ENCODE measurements around the gene ASB18.

The ASB18 gene

DNA sequence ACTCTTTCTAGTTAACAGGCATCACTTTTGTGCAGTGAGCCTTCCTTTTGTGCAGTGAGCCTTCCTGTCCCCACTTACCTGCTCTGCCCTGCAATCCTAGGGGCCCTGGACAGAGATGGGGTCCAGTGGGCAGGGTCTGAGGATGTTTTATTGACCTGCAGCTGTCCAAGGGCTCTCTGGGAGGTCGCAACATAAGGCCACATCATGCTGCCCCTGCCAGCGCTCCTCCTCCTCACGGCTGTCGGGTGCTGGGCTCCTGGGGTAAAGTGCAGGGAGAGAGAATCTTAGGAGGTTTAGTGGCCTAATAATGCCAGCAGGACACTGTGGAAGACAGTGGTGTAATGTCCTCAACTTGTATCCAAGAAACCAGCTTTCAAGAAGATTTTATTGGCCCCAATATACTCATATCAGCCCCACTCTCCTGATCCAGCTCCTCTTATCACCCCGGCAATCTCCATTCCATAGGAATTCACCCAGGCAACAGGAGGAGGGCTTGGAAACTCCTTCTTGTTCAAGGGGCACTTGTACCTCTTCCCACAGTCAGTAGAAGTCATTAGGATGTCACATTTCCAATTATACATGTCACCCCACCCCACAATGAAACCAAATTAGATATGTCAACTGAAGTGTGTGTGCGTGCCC is 41.9 kb upstream of the ASB18 start:
- no peak overlapping the region for H3K9ac ChIP-seq (ENCODE audit: low read length)
- no peaks in the 10 kb centered on the region for H3K9me2 ChIP-seq (replicated peaks; ENCODE audit: insufficient read depth, low read length)
- no peaks in the 10 kb centered on the region for H3K4me1 ChIP-seq (ENCODE audit: low read length)
- H3F3A ChIP-seq (ENCODE audit: insufficient read depth, low read length) = no peaks in the 10 kb centered on the region
- H3K27me3 ChIP-seq (replicated peaks; ENCODE audit: insufficient read depth, low read length) = no peaks in the 10 kb centered on the region
- H3K4me2 ChIP-seq (ENCODE audit: low read depth, low read length) = no peak overlapping the region
- no peaks in the 10 kb centered on the region for H3K9me3 ChIP-seq (replicated peaks; ENCODE audit: insufficient read depth, low read length)
- no peak overlapping the region for H3K27ac ChIP-seq (ENCODE audit: low read length)
- no peak overlapping the region for H3K4me3 ChIP-seq (ENCODE audit: low read length)
- no peaks in the 10 kb centered on the region for H3K79me2 ChIP-seq (ENCODE audit: low read length)
- H4K20me1 ChIP-seq (ENCODE audit: insufficient read depth, low read length) = no peaks in the 10 kb centered on the region
- no peak overlapping the region for H2AFZ ChIP-seq (ENCODE audit: low read length)
- no peaks in the 10 kb centered on the region for H3K36me3 ChIP-seq (replicated peaks; ENCODE audit: insufficient read depth, low read length)
- TF ChIP-seq CTCF (IDR thresholded peaks at IDR 0.05; ENCODE audit: low read length) (no peak), EZH2 (optimal IDR thresholded peaks at IDR 0.05; ENCODE audit: low read depth, low read length) (no peak), EZH2phosphoT487 (IDR thresholded peaks at IDR 0.05; ENCODE audit: low read length) (no peak)
- no peak for DNase-seq

DNA sequence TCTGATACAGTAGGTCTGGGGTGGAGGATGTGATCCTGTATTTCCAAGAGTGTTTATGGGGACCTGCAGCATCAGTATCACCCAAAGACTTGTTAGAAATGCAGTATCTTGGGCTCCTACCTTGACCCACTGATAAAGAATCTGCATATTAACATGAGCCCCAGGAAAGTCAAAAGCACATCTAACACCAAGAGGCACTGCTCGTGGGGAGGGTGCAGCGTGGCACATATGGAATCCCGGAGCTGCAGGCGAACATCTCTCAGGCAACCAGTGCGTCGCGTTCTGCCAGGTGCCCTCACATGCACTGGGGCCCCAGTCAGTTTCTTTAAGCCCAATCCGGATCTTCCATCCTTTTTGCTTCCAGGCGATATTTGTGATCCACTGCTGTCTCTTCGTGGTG is 41.3 kb upstream of the ASB18 start:
- no peak overlapping the region for H3K27ac ChIP-seq (ENCODE audit: low read length)
- no peaks in the 10 kb centered on the region for H3K4me1 ChIP-seq (ENCODE audit: low read length)
- no peaks in the 10 kb centered on the region for H3F3A ChIP-seq (ENCODE audit: insufficient read depth, low read length)
- no peak for TF ChIP-seq EZH2 (optimal IDR thresholded peaks at IDR 0.05; ENCODE audit: low read depth, low read length)
- no peak for TF ChIP-seq CTCF (IDR thresholded peaks at IDR 0.05; ENCODE audit: low read length)
- TF ChIP-seq EZH2phosphoT487 (IDR thresholded peaks at IDR 0.05; ENCODE audit: low read length) = no peak
- H3K4me3 ChIP-seq (ENCODE audit: low read length) = no peak overlapping the region
- no peaks in the 10 kb centered on the region for H3K79me2 ChIP-seq (ENCODE audit: low read length)
- no peak for DNase-seq
- no peak overlapping the region for H3K4me2 ChIP-seq (ENCODE audit: low read depth, low read length)
- no peaks in the 10 kb centered on the region for H3K9me3 ChIP-seq (replicated peaks; ENCODE audit: insufficient read depth, low read length)
- no peaks in the 10 kb centered on the region for H3K36me3 ChIP-seq (replicated peaks; ENCODE audit: insufficient read depth, low read length)
- H3K9ac ChIP-seq (ENCODE audit: low read length) = no peak overlapping the region
- no peaks in the 10 kb centered on the region for H3K27me3 ChIP-seq (replicated peaks; ENCODE audit: insufficient read depth, low read length)
- no peaks in the 10 kb centered on the region for H4K20me1 ChIP-seq (ENCODE audit: insufficient read depth, low read length)
- no peak overlapping the region for H2AFZ ChIP-seq (ENCODE audit: low read length)
- H3K9me2 ChIP-seq (replicated peaks; ENCODE audit: insufficient read depth, low read length) = no peaks in the 10 kb centered on the region

DNA sequence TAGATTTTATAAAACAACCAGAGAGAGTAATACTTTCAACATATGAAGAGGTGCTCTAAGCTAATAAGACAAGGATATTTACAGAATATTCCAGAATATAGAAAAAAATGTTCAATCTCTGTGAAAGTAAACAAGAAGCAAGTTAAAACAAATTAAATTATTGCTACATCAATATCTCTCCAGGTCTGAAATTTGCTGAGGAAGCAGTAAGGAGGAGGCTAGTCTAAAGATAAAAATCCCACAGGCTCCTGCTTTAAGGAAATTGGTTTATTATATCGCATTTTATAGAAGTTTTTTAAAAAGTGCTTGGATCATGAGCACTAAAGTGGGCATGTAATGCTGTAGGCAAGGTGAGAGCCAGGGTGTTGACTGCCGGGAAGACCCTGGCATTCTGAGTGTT is 39.7 kb upstream of the ASB18 start:
- Histone ChIP-seq H3F3A (ENCODE audit: insufficient read depth, low read length) (no peaks in the 10 kb centered on the region), H3K9me2 (replicated peaks; ENCODE audit: insufficient read depth, low read length) (no peaks in the 10 kb centered on the region), H3K36me3 (replicated peaks; ENCODE audit: insufficient read depth, low read length) (no peaks in the 10 kb centered on the region), H3K9me3 (replicated peaks; ENCODE audit: insufficient read depth, low read length) (no peaks in the 10 kb centered on the region), H3K79me2 (ENCODE audit: low read length) (no peaks in the 10 kb centered on the region), H3K27me3 (replicated peaks; ENCODE audit: insufficient read depth, low read length) (no peaks in the 10 kb centered on the region), H3K27ac (ENCODE audit: low read length) (no peak overlapping the region), H3K4me3 (ENCODE audit: low read length) (no peak overlapping the region), H2AFZ (ENCODE audit: low read length) (no peak overlapping the region), H4K20me1 (ENCODE audit: insufficient read depth, low read length) (no peaks in the 10 kb centered on the region), H3K4me2 (ENCODE audit: low read depth, low read length) (no peak overlapping the region), H3K4me1 (ENCODE audit: low read length) (no peaks in the 10 kb centered on the region), H3K9ac (ENCODE audit: low read length) (no peak overlapping the region)
- DNase-seq = no peak
- TF ChIP-seq EZH2phosphoT487 (IDR thresholded peaks at IDR 0.05; ENCODE audit: low read length) = no peak

DNA sequence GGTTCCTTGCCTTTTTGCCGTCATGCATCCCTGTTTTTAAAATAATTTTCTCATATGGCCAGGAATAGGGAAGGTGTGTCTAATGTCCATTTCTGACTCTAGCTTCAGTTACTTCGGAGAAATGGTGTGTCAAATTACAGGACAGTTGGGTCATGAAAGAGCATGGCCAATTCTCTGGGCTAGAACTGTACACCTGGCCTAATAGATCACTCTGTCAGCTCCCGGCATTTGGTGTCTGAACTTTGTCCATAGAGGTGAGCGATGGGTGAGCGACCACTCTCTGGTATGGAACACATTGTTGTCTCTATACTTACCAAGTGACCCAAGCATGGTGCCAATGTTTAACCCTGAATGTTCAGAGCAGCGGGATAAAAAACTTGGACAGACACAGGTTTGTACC is 38.3 kb upstream of the ASB18 start:
- no peak overlapping the region for H3K9ac ChIP-seq (ENCODE audit: low read length)
- no peak overlapping the region for H2AFZ ChIP-seq (ENCODE audit: low read length)
- H3K4me3 ChIP-seq (ENCODE audit: low read length) = no peak overlapping the region
- no peak overlapping the region for H3K4me2 ChIP-seq (ENCODE audit: low read depth, low read length)
- no peaks in the 10 kb centered on the region for H3K9me3 ChIP-seq (replicated peaks; ENCODE audit: insufficient read depth, low read length)
- H4K20me1 ChIP-seq (ENCODE audit: insufficient read depth, low read length) = no peaks in the 10 kb centered on the region
- H3K36me3 ChIP-seq (replicated peaks; ENCODE audit: insufficient read depth, low read length) = no peaks in the 10 kb centered on the region
- H3K27me3 ChIP-seq (replicated peaks; ENCODE audit: insufficient read depth, low read length) = no peaks in the 10 kb centered on the region
- TF ChIP-seq CTCF (IDR thresholded peaks at IDR 0.05; ENCODE audit: low read length) (no peak), EZH2 (optimal IDR thresholded peaks at IDR 0.05; ENCODE audit: low read depth, low read length) (no peak), EZH2phosphoT487 (IDR thresholded peaks at IDR 0.05; ENCODE audit: low read length) (no peak)
- H3K79me2 ChIP-seq (ENCODE audit: low read length) = no peaks in the 10 kb centered on the region
- H3K27ac ChIP-seq (ENCODE audit: low read length) = no peak overlapping the region
- H3K9me2 ChIP-seq (replicated peaks; ENCODE audit: insufficient read depth, low read length) = no peaks in the 10 kb centered on the region
- DNase-seq = no peak
- H3F3A ChIP-seq (ENCODE audit: insufficient read depth, low read length) = no peaks in the 10 kb centered on the region
- H3K4me1 ChIP-seq (ENCODE audit: low read length) = no peaks in the 10 kb centered on the region
